ENCODE results near the gene PCBP3. TPM values are rescaled to one million over a fixed set of nuclear protein-coding genes. Genes with fewer than 3 reads are reported as not detected.

Gene PCBP3
- total and polyA plus RNA-seq, 2 of the 8 experiments (the other 6 are each of a cell fraction or from before 2014, with no cell fraction given): 3.5 to 6.3 TPM

GRCh38 chr21:45630876-45631275 lies 12.6 kb upstream of the PCBP3 start:
- Histone ChIP-seq H3K4ac (replicated peaks; ENCODE audit: insufficient read length, low read depth, low read length) (no peak overlapping the region), H2AFZ (ENCODE audit: low read length) (no peak overlapping the region), H3K18ac (ENCODE audit: extremely low read depth, low read length) (no peak overlapping the region), H3K36me3 (ENCODE audit: control insufficient read depth in 2 of 4, insufficient read depth in 4 of 4, low read length in 3 of 4) (no peaks in the 10 kb centered on the region; a peak in 1 of 8 replicates), H3K9ac (replicated peaks in 1 of 4; ENCODE audit: extremely low read depth in 1 of 4, low read depth in 3 of 4, low read length in 3 of 4) (no peak overlapping the region), H2BK12ac (ENCODE audit: low read depth, low read length) (no peak overlapping the region), H3K4me1 (replicated peaks in 1 of 4; ENCODE audit: control insufficient read depth in 3 of 4, insufficient read depth in 4 of 4, low read length in 3 of 4) (no peaks in the 10 kb centered on the region; a peak in 1 of 7 replicates), H4K5ac (ENCODE audit: insufficient read length, low read depth, low read length) (no peak overlapping the region), H2AK5ac (ENCODE audit: low read depth, low read length) (no peak overlapping the region), H3K9me3 (ENCODE audit: insufficient read depth in 2 of 2, low read depth in 1 of 2, low read length in 1 of 2) (peaks cover 3 to 8% of the 10 kb centered on the region in 2 experiments; a peak in 2 of 4 replicates), H4K8ac (ENCODE audit: extremely low read depth, insufficient read depth, low read length) (no peak overlapping the region; the same call in 1 of the 2 replicates), H4K20me1 (replicated peaks in 1 of 2; ENCODE audit: control insufficient read depth in 1 of 2, insufficient read depth in 2 of 2, low read length in 2 of 2) (peaks cover 0 to 11% of the 10 kb centered on the region in 2 experiments), H3K4me3 (ENCODE audit: extremely low read depth in 1 of 4, insufficient read depth in 2 of 4, low read depth in 3 of 4, low read length in 4 of 4) (no peak overlapping the region), H2BK20ac (ENCODE audit: low read length) (no peak overlapping the region), H3K56ac (replicated peaks; ENCODE audit: insufficient read length, low read depth, low read length) (no peak overlapping the region), H3K79me1 (ENCODE audit: low read depth, low read length) (no peaks in the 10 kb centered on the region), H3K27me3 (replicated peaks in 1 of 4; ENCODE audit: control insufficient read depth in 3 of 4, extremely low read depth in 1 of 4, insufficient read depth in 3 of 4, low read length in 3 of 4) (peaks cover 0 to 3% (median 0%) of the 10 kb centered on the region in 4 experiments; a peak in 1 of 7 replicates), H2BK120ac (replicated peaks; ENCODE audit: low read depth, low read length) (no peak overlapping the region), H2BK15ac (ENCODE audit: low read length) (no peak overlapping the region), H4K91ac (replicated peaks; ENCODE audit: insufficient read length, low read length) (no peak overlapping the region), H3K27ac (ENCODE audit: low read depth, low read length) (no peak overlapping the region), H3K14ac (ENCODE audit: insufficient read length) (no peak overlapping the region), H3K23ac (ENCODE audit: insufficient read length) (no peak overlapping the region), H3K4me2 (ENCODE audit: insufficient read depth in 1 of 2, low read depth in 2 of 2, low read length in 2 of 2) (no peak overlapping the region), H2BK5ac (ENCODE audit: low read depth, low read length) (no peak overlapping the region), H3K23me2 (ENCODE audit: low read depth, low read length) (peaks cover 14% of the 10 kb centered on the region), H3K79me2 (ENCODE audit: control insufficient read depth in 1 of 2, insufficient read depth in 2 of 2, low read length in 2 of 2) (no peaks in the 10 kb centered on the region)
- no peak for DNase-seq (ENCODE audit: low read depth in 1 of 2, low spot score in 2 of 2)
- FAIRE-seq: no peak
- ChIA-PET POLR2A (ENCODE audit: partially characterized antibody) (no interaction called here), CTCF (ENCODE audit: partially characterized antibody) (interaction anchor here (0.6 kb wide), 1 partner anchor 53 kb away, joined by 3 read pairs; no protein-coding TSS in a partner anchor)
- 85% methylated on average over 15 of the region's 22 CpGs; no CpG with 5 or more reads in 1 of the 2 experiments for WGBS, 2 experiments (ENCODE audit: extremely low coverage in 1 of 2, insufficient coverage in 1 of 2, insufficient read length in 1 of 2, insufficient replicate concordance in 2 of 2, low coverage in 1 of 2, low lambda C conversion rate in 2 of 2, missing lambda C conversion rate in 1 of 2)
- no peak for TF ChIP-seq ATF2 (IDR thresholded peaks at IDR 0.05; ENCODE audit: low read length)
